ENCODE measurements around the gene NDUFB2.
"Not testable (repeated sequence)": the region's sequence is repeated elsewhere in the genome, so short reads cannot be mapped to it uniquely, and the experiment has no call there.

NDUFB2 gene

GRCh38 chr7:140672382-140673062, 24.0 kb upstream of the NDUFB2 start, which contains the start of gene ADCK2:
Gene ADCK2 (plus strand): TSS chr7:140672945. CDS start chr7:140673331, 386 bp downstream.
- DNase-seq (ENCODE audit: low read depth, low spot score) = no peak

- no peak for DNase-seq (ENCODE audit: low read depth, low spot score)
Measured at GRCh38 chr7:140673063-140673773, 23.3 kb upstream of the NDUFB2 start.

DNA sequence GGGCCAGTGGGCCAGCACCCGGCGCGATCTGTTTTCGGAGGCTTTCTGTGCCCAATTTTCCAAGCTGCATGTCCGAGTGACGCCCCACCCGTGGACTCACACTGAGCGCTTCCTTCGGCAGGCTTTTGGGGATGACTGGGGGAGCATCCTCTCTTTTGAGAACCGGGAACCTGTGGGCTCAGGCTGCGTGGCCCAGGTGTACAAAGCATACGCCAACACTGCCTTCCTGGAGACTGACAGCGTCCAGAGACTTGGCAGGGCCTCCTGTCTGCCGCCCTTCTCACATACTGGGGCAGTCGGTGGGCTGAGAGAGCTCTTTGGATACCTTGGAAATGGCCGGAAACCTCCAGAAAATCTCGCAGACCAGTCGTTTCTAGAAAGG, 22.7 kb upstream of the NDUFB2 start:
- DNase-seq (ENCODE audit: low read depth, low spot score) = no peak

GRCh38 chr7:140674356-140674800, 22.1 kb upstream of the NDUFB2 start:
- no peak for DNase-seq (ENCODE audit: low read depth, low spot score)

DNA sequence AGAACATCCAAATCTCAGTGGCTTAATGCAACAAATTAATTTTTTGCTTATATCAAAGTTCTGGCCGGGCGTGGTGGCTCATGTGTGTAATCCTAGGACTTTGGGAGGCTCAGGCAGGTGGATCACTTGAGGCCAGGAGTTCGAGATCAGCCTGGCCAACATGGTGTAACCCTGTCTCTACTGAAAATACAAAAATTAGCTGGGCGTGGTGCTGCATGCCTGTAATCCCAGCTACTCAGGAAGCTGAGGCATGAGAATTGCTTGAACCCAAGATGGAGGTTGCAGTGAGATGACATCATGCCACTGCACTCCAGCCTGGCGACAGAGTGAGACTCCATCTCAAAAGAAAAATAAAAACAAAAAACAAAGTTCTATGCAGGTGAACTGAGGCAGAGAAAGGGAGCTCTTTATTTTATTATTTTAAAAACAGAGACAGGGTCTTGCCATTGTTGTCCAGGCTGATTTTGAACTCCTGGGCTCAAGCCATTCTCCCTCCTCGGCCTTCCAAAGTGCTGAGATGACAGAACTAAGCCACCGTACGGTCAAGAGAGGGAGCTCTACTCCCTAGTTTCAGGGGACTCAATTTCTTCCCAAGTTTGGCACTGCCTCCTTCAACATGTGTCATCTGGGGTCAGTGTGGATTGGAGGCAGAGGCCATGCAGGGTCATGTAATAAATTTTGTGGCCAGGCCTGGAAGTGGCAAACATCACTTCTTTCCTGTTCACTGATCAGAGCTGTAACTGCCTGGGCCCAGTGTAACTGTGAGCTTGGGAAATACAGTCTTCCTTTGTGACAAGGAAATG, 21.4 kb upstream of the NDUFB2 start:
- no peak for DNase-seq (ENCODE audit: low read depth, low spot score)

DNA sequence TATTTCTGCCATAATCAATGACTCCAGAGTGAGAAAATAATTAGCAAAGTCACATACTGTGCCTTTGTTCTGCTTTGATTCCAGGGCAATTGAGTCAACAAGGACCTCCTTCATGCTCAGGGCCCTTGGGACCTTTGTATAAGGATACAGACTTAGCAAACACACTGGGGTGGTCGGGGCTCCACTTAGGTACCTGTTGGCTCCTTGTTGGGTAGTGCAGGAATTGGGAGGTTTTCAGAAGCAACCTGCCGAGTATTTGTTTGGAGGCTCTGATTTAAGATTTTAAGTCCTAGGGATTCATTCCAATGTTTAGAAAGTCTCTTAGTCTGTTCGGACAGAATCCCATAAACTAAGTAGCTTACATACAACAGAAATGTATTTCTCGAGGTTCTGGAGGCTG, 20.8 kb upstream of the NDUFB2 start:
- DNase-seq (ENCODE audit: low read depth, low spot score) = no peak

DNA sequence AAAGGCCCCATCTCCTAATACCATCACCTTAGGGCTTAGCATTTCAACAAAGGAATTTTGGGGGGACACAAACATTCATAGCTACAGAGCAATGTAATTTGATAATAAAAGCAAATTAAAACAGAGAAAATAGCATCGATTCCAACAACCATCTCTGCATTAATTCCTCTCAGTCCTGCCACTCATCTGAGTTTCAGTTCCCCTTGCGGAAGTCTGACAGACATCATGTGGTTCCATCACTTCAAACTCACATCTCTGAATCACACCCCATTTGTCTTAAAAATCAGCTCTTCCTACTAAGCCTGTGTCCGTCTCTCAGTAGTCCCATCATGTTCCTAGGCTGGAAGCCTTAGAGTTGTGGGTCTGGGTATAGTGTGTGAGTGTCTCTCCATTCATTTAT, 20.2 kb upstream of the NDUFB2 start:
- no peak for DNase-seq (ENCODE audit: low read depth, low spot score)

- not testable (repeated sequence) for DNase-seq (ENCODE audit: low read depth, low spot score)
Measured at GRCh38 chr7:140676956-140677355, 19.6 kb upstream of the NDUFB2 start.

DNA sequence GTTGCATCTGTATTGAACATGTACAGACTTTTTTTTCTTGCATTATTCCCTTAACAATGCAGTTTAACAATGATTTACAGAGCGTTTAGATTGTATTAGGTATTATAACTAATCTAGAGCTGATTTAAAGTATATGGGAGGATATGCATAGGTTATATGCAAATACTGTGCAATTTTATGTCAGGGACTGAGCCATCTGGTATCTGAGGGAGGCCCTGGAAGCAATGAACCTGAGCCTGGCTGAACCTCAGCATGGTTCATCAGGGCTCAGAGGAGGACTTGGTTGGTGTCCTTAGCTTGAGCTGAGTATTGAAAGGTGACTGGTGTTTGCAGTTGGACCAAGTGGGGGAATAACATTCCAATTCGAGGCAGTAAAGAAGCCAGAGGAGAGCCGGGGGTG, 19.0 kb upstream of the NDUFB2 start:
- no peak for DNase-seq (ENCODE audit: low read depth, low spot score)

- DNase-seq (ENCODE audit: low read depth, low spot score) = no peak
Measured at GRCh38 chr7:140678081-140678815, 18.3 kb upstream of the NDUFB2 start.

- DNase-seq (ENCODE audit: low read depth, low spot score) = no peak
Measured at GRCh38 chr7:140678816-140679130, 17.7 kb upstream of the NDUFB2 start.

- DNase-seq (ENCODE audit: low read depth, low spot score) = no peak
Measured at GRCh38 chr7:140679186-140679585, 17.3 kb upstream of the NDUFB2 start.

GRCh38 chr7:140680886-140681285, 15.6 kb upstream of the NDUFB2 start:
- no peak for DNase-seq (ENCODE audit: low read depth, low spot score)

DNA sequence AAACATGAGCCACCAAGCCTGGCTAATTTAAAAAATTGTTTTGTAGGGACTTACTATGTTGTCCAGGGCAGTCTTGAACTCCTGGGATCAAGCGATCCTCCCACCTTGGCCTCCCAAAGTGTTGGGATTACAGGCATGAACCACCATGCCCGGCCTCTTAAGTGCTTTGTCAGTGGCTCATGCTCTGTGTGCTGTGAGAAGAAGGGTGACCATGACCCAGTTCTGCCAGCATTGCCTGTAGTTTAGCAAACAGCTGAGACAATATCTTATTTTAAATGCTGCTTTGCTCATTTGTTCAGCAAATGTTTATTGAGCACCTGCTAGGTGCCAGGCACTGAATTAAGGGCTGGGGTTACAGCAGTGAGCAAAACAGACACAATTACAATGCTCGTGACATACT, 14.7 kb upstream of the NDUFB2 start:
- DNase-seq (ENCODE audit: low read depth, low spot score) = no peak

GRCh38 chr7:140683657-140684056, 12.9 kb upstream of the NDUFB2 start:
- DNase-seq (ENCODE audit: low read depth, low spot score) = no peak

- DNase-seq (ENCODE audit: low read depth, low spot score) = no peak
Measured at GRCh38 chr7:140684066-140684950, 12.2 kb upstream of the NDUFB2 start.

- DNase-seq (ENCODE audit: low read depth, low spot score) = no peak
Measured at GRCh38 chr7:140685407-140686087, 11.0 kb upstream of the NDUFB2 start.

- no peak for DNase-seq (ENCODE audit: low read depth, low spot score)
Measured at GRCh38 chr7:140686921-140687320, 9.6 kb upstream of the NDUFB2 start.

GRCh38 chr7:140688341-140688740, 8.2 kb upstream of the NDUFB2 start:
- no peak for DNase-seq (ENCODE audit: low read depth, low spot score)
